Ectodermal cell (in vitro differentiated cells): ENCODE measurements around the gene C3orf80.
"Not testable (repeated sequence)": the region's sequence is repeated elsewhere in the genome, so short reads cannot be mapped to it uniquely, and the experiment has no call there.

Source experiments
- H3K27ac ChIP-seq: 2 replicates; pipeline ENCODE4 v1.7.0; 2013; ENCODE audit warnings: mild to moderate bottlenecking, low read depth, low read length; ENCODE audit not compliant: insufficient read depth, poor library complexity, severe bottlenecking
- H3K27me3 ChIP-seq: 2 replicates; pipeline ENCODE4 v1.7.0; 2013; ENCODE audit warnings: mild to moderate bottlenecking, low read length; ENCODE audit not compliant: insufficient read depth, control insufficient read depth, poor library complexity, severe bottlenecking
- H3K36me3 ChIP-seq: one replicate; pipeline ENCODE4 v1.7.0; 2013; ENCODE audit warnings: low read length; ENCODE audit not compliant: control insufficient read depth, insufficient read depth
- H3K4me1 ChIP-seq: one replicate; pipeline ENCODE4 v1.7.0; 2013; ENCODE audit warnings: low read length; ENCODE audit not compliant: control insufficient read depth, insufficient read depth
- H3K4me3 ChIP-seq: 2 replicates; pipeline ENCODE4 v1.7.0; 2013; ENCODE audit warnings: low read depth, low read length, control low read depth; ENCODE audit not compliant: insufficient read depth
- H3K9me3 ChIP-seq: 2 replicates; pipeline ENCODE4 v1.7.0; 2013; ENCODE audit warnings: mild to moderate bottlenecking, low read length, moderate library complexity; ENCODE audit not compliant: control insufficient read depth
- WGBS, 2 experiments: methylation state at CpG; one replicate each; pipeline ENCODE4 v1.1.7; 2013; ENCODE audit warnings: missing lambda C conversion rate in 2 of 2; 5-methylcytosine and 5-hydroxymethylcytosine counted together

Gene C3orf80

DNA sequence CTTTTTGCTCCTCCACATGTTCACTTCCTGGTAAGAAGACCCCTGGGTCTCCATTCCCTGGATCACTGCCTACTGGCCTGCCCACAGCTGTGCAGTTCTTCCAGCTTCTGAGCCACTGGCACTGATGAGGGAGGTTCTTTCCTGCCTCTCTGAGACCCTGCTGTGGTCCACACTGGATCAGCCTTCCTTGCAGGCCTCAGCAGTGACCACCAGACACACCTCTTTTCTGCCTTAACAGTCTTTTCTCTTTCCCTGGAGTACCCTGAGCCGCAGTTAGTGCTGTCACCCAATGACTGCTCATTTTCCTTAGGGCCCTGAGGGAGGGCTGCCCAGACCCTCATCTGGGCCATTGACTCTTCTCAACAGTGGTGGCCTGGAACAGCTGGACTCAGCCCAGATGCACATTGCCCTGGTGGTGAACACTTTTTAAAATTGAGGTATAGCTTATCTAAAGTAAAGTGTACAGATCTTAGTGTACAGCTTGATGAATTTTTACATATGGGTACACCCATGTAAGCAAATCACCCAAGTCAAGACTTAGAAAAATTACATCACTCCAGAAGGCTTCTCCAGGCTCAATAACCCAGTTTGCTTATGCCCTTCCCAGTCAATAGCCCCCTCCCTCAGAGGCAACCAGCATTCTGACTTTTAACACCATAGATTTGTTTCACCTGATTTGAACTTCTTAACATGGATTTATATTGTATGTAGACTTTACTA lies 32.8 kb upstream of the C3orf80 start:
- H3K27me3 ChIP-seq: no peaks in the 10 kb centered on the region
- H3K9me3 ChIP-seq: no peaks in the 10 kb centered on the region
- no peak overlapping the region for H3K4me3 ChIP-seq
- H3K36me3 ChIP-seq: no peaks in the 10 kb centered on the region
- no peaks in the 10 kb centered on the region for H3K4me1 ChIP-seq
- WGBS, 2 experiments: 88 to 94% methylated on average over 1 of the region's 1 CpG
- H3K27ac ChIP-seq: no peak overlapping the region

DNA sequence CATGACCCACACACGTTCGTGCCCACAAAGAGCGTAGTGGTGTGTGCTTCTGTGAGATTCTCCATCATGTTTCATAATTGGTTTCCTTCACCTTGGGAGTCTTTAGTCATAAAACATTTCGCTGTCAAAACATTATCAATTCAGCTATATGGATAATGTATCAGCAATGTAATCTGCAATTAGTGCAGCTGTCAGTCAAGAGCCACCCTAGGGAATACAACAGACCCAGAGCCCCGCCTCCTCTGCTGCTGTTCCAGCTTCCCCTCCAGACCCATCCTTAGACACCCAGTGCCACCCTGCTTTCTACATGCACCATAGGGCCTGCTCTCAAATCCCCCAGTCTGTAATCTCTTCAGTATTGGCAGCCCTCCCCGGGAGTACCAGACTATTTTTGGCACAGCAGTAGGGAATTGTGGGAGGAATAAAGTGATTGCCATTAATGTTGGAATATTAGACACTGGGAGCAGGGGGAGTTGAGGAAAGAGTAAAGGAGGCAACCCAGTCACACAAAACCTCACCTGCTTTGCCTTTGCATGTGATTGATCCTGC lies 31.5 kb upstream of the C3orf80 start:
- Histone ChIP-seq H3K4me3 (no peak overlapping the region), H3K36me3 (no peaks in the 10 kb centered on the region), H3K9me3 (no peaks in the 10 kb centered on the region), H3K27ac (no peak overlapping the region), H3K27me3 (no peaks in the 10 kb centered on the region), H3K4me1 (no peaks in the 10 kb centered on the region)
- 95% methylated on average over 5 to 6 of the region's 6 CpGs for WGBS, 2 experiments

DNA sequence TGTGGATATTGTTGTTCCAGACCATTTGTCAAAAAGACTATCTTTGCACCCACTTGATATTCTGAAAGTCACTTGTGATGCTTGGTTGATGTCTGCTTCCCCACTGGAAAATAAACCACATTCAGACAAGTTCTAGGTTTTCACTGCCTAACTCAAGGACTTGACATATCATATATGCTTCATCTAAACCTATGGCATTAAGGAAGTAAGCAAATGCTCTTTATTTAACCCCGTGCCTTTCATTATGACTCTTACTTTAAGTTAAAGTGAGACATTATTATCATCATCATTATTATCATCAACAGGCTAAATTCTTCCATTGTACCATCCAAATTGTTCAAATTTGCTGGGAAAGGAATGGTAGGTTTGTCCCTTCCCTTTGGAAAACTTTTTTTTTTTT lies 30.8 kb upstream of the C3orf80 start:
- H3K4me3 ChIP-seq: no peak overlapping the region
- H3K36me3 ChIP-seq: no peaks in the 10 kb centered on the region
- H3K27me3 ChIP-seq: no peaks in the 10 kb centered on the region
- no peaks in the 10 kb centered on the region for H3K9me3 ChIP-seq
- H3K4me1 ChIP-seq: no peaks in the 10 kb centered on the region
- WGBS, 2 experiments: 60 to 100% methylated on average over 1 of the region's 1 CpG
- H3K27ac ChIP-seq: no peak overlapping the region

DNA sequence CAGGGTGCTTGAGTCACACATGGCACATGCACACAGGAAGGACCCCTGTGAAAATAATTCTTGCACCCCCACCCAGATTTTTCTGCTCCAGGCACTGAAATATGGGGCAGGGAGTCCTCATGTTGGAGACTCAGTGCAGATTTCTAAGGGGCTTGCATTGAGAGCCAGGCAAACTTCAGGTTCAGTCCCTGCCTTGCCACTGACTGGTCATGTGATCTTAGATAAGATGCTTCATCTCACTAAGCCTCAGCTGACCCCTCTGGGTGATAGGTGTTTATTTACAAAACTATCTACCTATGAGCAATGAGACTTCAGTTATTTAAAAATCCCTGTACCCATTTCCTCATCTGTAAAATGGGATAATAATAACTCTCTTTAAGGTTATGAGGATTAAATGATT lies 30.1 kb upstream of the C3orf80 start:
- Histone ChIP-seq H3K4me3 (no peak overlapping the region), H3K27ac (no peak overlapping the region), H3K4me1 (no peaks in the 10 kb centered on the region), H3K27me3 (no peaks in the 10 kb centered on the region), H3K9me3 (no peaks in the 10 kb centered on the region), H3K36me3 (no peaks in the 10 kb centered on the region)

DNA sequence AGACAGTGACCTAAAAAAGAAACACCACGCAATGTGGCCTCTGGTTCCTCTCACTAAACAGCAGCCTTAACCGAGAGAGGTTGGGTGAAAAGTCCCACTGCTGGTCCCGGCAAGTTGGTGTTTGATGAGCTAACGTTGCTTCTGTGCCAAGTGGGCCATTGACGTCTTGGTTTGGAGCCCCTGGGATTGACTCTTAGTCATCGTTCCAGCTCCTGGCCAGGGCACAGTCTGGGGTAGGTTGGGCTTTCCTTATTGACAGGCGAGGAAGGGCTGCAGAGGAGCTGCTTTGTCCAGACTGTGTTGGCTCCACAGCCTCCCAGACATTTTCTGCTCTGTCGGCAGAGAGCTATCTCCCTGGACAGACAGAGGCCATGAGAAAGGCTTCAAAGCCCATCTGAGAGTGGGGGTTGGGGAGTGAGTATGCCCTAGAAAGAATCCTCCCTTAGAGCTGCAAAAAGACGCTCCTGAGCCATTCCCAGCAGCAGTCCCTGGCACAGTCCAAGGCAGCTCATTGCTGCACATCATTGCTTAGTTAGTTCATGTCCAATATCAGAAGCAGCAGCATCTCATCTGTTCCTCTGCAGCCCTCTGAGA lies 28.6 kb upstream of the C3orf80 start:
- no peaks in the 10 kb centered on the region for H3K36me3 ChIP-seq
- no peaks in the 10 kb centered on the region for H3K27me3 ChIP-seq
- H3K4me3 ChIP-seq: no peak overlapping the region
- H3K9me3 ChIP-seq: no peaks in the 10 kb centered on the region
- no peak overlapping the region for H3K27ac ChIP-seq
- H3K4me1 ChIP-seq: no peaks in the 10 kb centered on the region
- WGBS, 2 experiments: 90 to 91% methylated on average over 9 of the region's 9 CpGs

DNA sequence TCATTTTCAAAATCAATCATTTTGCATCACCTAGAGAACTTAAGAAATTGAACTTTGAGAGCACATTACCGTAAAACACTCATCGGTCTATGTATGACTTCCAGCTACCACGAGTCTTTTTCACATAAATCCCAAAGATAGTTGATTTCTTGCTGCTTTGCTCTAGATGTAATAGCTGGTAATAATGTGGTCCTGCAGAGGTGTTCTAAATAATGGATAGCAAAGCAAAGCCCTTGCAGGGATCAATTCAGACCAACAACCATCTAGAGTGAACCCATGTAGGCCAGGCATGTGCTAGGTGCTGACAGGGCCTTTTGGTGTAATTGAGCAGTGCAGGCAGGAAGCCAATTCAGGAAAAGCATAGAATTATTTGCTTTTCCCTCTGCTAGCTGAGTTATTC lies 26.1 kb upstream of the C3orf80 start:
- Histone ChIP-seq H3K36me3 (no peaks in the 10 kb centered on the region), H3K27me3 (no peaks in the 10 kb centered on the region), H3K9me3 (no peaks in the 10 kb centered on the region), H3K4me1 (no peaks in the 10 kb centered on the region), H3K4me3 (no peak overlapping the region), H3K27ac (no peak overlapping the region)
- WGBS, 2 experiments: 95% methylated on average over 3 of the region's 3 CpGs

DNA sequence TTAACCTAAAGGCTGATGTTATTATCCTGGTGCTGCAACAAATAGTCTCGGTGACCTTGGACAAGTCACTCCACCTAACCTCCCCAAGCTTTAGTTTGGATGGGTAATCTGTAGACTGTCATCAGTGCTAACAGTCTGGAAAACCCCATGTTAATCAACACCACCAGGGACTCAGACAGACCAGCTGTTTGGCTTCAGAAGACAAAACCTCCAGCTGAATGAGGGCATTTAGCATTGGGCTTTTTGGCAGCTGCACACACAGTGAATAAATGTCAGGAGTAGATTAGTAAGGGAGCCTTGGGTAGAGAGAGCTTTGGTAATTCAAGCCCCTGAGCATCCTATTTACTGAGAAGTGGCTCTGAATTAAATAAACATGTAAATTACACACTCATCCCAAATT lies 24.9 kb upstream of the C3orf80 start:
- Histone ChIP-seq H3K4me1 (no peaks in the 10 kb centered on the region), H3K27me3 (no peaks in the 10 kb centered on the region), H3K27ac (no peak overlapping the region), H3K4me3 (no peak overlapping the region), H3K9me3 (no peaks in the 10 kb centered on the region), H3K36me3 (no peaks in the 10 kb centered on the region)
- WGBS, 2 experiments: 92 to 95% methylated on average over 1 of the region's 1 CpG

DNA sequence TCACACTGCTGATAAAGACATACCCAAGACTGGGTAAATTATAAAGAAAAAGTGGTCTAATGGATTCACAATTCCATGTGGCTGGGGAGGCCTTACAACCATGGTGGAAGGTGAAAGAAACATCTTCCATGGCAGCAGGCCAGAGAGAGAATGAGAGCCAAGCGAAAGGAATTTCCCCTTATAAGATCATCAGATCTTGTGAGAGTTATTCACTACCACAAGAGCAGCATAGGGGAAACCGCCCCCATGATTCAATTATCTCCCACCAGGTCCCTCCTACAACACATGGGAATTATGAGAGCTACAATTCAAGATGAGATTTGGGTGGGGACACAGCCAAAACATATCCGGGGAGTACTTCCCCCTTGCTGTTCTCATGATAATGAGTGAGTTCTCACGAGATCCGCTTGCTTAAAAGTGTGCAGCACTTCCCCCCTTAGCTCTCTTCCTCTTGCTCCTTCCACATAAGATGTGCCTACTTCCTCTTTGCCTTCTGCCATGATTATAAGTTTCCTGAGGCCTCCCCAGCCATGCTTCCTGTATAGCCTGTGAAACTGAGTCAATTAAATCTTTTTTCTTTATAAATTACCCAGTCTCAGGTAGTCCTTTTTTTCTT lies 20.7 kb upstream of the C3orf80 start:
- not testable (repeated sequence) for H3K27me3 ChIP-seq, H3K4me3 ChIP-seq, H3K4me1 ChIP-seq, H3K36me3 ChIP-seq, H3K27ac ChIP-seq, H3K9me3 ChIP-seq
- 90 to 95% methylated on average over 5 of the region's 5 CpGs for whole genome bisulfite sequencing, 2 experiments

DNA sequence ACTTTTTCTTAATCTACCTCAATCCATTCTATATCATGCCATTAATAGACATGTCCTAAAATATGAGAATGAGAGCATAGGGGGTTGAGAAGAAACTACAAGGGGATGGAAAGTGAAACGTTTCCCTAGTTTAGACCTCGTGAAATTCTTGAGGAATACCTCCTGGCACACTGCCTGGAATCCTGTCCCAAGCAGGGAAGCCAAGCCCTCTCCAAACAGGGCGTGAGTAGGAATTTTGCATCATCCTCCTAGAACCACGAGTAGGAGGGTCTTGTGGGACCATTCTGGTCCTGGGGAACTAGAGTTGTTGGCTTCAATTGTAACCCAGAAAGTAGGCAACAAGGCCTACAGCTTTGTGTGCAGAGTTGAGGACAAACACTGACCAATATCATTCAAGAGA lies 19.6 kb upstream of the C3orf80 start:
- Histone ChIP-seq H3K4me1 (no peaks in the 10 kb centered on the region), H3K4me3 (no peak overlapping the region), H3K27me3 (no peaks in the 10 kb centered on the region), H3K36me3 (no peaks in the 10 kb centered on the region), H3K9me3 (no peaks in the 10 kb centered on the region), H3K27ac (no peak overlapping the region)
- WGBS, 2 experiments: 79 to 83% methylated on average over 4 of the region's 4 CpGs

DNA sequence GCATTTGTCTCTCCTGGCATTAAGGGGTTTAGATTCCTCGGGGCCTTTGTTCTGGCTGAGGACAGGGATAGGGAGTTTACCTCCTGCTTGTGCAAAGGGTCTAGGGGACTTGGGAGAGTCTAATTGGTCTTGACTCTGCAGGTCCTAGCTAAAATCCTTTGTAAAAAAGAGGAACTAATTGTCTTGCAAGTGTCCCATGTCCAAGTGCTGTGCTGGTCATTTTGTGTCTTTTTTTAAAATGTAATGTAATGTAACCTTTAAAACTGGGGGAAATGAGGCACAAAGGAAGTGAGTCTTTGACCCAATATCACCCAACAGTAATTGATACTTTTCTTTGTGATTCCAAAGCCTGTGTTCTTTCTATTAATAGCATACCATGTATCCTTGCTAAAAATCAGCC lies 14.9 kb upstream of the C3orf80 start:
- Histone ChIP-seq H3K27me3 (no peaks in the 10 kb centered on the region), H3K9me3 (no peaks in the 10 kb centered on the region), H3K36me3 (no peaks in the 10 kb centered on the region), H3K4me1 (no peaks in the 10 kb centered on the region), H3K27ac (no peak overlapping the region), H3K4me3 (no peak overlapping the region)
- WGBS, 2 experiments: 94 to 96% methylated on average over 1 of the region's 1 CpG
